Measurements from ENCODE around the gene CDKN2D.

DNA sequence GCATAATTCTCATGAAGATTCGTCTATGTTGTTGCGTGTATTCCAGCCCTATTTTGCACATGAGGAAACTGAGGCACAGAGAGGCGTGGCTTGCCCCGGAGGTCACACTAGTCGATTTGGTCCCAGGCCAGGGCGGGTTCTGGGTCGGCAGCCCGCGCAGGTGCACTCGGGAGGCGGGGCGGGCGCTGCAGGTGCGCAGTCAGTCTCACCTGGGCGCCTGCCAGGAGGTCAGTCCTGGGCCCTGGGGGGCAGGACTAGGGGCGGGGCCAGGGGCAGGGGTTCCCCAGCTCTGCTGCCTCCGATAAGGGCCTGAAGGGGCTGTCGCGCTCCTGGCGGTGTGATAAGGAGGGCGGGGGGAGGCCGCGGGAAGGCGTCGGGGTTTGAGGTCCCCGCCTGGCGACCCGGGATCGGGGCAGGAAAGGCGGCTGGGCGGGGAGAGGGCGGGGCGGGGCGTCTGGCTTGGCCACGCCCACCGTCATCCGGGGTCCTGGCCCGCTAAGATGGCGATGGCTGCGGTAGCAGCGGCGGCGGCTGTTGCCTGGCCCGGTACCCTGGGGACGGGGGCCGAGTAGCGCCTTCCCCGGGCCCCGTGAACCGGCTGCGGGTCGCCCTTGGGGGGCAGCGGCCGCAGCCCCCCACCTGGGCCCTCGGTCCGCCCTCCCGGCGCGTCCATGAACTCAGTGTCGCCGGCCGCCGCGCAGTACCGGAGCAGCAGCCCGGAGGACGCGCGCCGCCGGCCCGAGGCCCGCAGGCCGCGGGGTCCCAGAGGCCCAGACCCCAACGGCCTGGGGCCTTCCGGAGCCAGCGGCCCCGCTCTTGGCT, 25.1 kb downstream of the CDKN2D start, which contains the start of gene ATG4D:
- TF ChIP-seq POLR2A (IDR thresholded peaks at IDR 0.05; ENCODE audit: low read length) (peak; percentile 68), GATA1 (IDR thresholded peaks at IDR 0.05; ENCODE audit: low read depth, low read length) (peak; percentile 50)
